Upper lobe of left lung (tissue), 6 donors: ENCODE results near the gene CUL2. TPM values are rescaled to one million over a fixed set of nuclear protein-coding genes. Genes with fewer than 3 reads are reported as not detected.
"Not testable (repeated sequence)": the region's sequence is repeated elsewhere in the genome, so short reads cannot be mapped to it uniquely, and the experiment has no call there.

Experiments used
- ATAC-seq, 2 donors: fragments of 200-7000 bp; cut with Tn5 transposase; one replicate each; pipeline ENCODE4 v1.9.1; 2022; ENCODE audit warnings: mild to moderate bottlenecking in 2 of 2, moderate library complexity in 2 of 2; ENCODE audit not compliant: low FRiP score in 2 of 2
- DNase-seq, 2 donors: peaks; one replicate each; pipeline ENCODE4 v3.0.0-alpha.2; 2019 to 2020
- H3K27ac ChIP-seq, 4 donors: fragments of 200-600 bp; sonication (generic); one replicate each; pipeline ENCODE4 v1.5.1; 2016 to 2019
- H3K27me3 ChIP-seq, 4 donors: fragments of 200-600 bp; sonication (generic); one replicate each; pipeline ENCODE4 v1.5.1; 2017 to 2019
- H3K36me3 ChIP-seq, 4 donors: fragments of 200-600 bp; sonication (generic); one replicate each; pipeline ENCODE4 v1.5.1; 2016 to 2019
- H3K4me1 ChIP-seq, 4 donors: fragments of 200-600 bp; sonication (generic); one replicate each; pipeline ENCODE4 v1.5.1; 2018 to 2019
- H3K4me3 ChIP-seq, 4 donors: fragments of 200-600 bp; sonication (generic); one replicate each; pipeline ENCODE4 v1.5.1; 2017 to 2019; ENCODE audit warnings: mild to moderate bottlenecking in 2 of 4, moderate library complexity in 1 of 4
- H3K9me3 ChIP-seq, 4 donors: fragments of 200-600 bp; sonication (generic); one replicate each; pipeline ENCODE4 v1.5.1; 2018 to 2019
- CTCF ChIP-seq, 6 experiments: fragments of 450-650 bp in 4 of 6; fragments of 200-600 bp in 2 of 6; sonication (generic) in 2 of 6; IDR thresholded peaks; one replicate each; pipeline ENCODE4 v1.5.1; 2016 to 2019; ENCODE audit warnings: antibody characterized with exemption in 6 of 6
- EP300 ChIP-seq, 4 donors: sonication (generic); formaldehyde crosslinking; IDR thresholded peaks; one replicate each; pipeline ENCODE4 v1.5.1; 2017; ENCODE audit warnings: antibody characterized with exemption in 4 of 4, control low read depth in 2 of 4
- POLR2A ChIP-seq, 4 donors: fragments of 450-650 bp; IDR thresholded peaks; one replicate each; pipeline ENCODE4 v1.5.1; 2016 to 2017; ENCODE audit warnings: antibody characterized with exemption in 4 of 4, mild to moderate bottlenecking in 2 of 4
- POLR2AphosphoS5 ChIP-seq, 2 donors: sonication (generic); formaldehyde crosslinking; IDR thresholded peaks; one replicate each; pipeline ENCODE4 v1.5.1; 2017; ENCODE audit warnings: antibody characterized with exemption in 2 of 2
- WGBS, 2 donors: methylation state at CpG; one replicate each; pipeline ENCODE4 v1.1.5; 2017 to 2018; 5-methylcytosine and 5-hydroxymethylcytosine counted together
- total RNA-seq, 6 donors: library from RNA; depleted of rRNA in 4 of 6; stranded (reverse); fragments of >200 nt in 4 of 6; gene quantifications; one replicate each; pipeline versions ENCODE4 v1.1.0 to v1.2.1, GENCODE V29; 2016 to 2021
- donor health status: DM: no; HTN: no; CAD: no; lungs with moderate emphysema.
- donor health status: DM: no; HTN: yes; CAD: no; lungs with severe emphysema.

Gene CUL2
- total RNA-seq, 6 donors from 2014 or later = 11.8 to 30.7 (median 19.7) TPM

- peaks cover 0 to 12% (median 0%) of the 10 kb centered on the region in 4 donors for H3K9me3 ChIP-seq
- H3K4me1 ChIP-seq = no peaks in the 10 kb centered on the region
- TF ChIP-seq POLR2A (IDR thresholded peaks at IDR 0.05) (no peak), CTCF (IDR thresholded peaks at IDR 0.05) (no peak), POLR2AphosphoS5 (IDR thresholded peaks at IDR 0.05) (no peak), EP300 (IDR thresholded peaks at IDR 0.05) (no peak)
- DNase-seq = no peak
- WGBS, 2 donors = 90 to 91% methylated on average over 7 of the region's 7 CpGs
- no peak for ATAC-seq
- no peaks in the 10 kb centered on the region for H3K36me3 ChIP-seq
- no peak overlapping the region for H3K27ac ChIP-seq
- H3K4me3 ChIP-seq = no peak overlapping the region
- no peaks in the 10 kb centered on the region for H3K27me3 ChIP-seq
Observed at GRCh38 chr10:34978080-34978479, 112.1 kb downstream of the CUL2 start.

DNA sequence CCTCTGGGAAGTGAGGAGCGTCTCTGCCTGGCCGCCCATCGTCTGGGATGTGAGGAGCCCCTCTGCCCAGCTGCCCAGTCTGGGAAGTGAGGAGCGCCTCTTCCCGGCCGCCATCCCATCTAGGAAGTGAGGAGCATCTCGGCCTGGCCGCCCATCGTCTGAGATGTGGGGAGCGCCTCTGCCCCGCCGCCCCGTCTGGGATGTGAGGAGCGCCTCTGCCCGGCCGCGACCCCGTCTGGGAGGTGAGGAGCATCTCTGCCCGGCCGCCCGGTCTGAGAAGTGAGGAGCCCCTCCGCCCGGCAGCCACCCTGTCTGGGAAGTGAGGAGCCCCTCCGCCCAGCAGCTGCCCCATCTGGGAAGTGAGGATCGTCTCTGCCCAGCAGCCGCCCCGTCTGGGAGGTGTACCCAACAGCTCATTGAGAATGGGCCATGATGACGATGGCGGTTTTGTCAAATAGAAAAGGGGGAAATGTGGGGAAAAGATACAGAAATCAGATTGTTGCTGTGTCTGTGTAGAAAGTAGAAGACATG, 113.7 kb downstream of the CUL2 start:
- H3K36me3 ChIP-seq, H3K4me1 ChIP-seq, ATAC-seq, H3K4me3 ChIP-seq, H3K27me3 ChIP-seq, H3K27ac ChIP-seq: not testable (repeated sequence)
- peak in 1 of 2 donors; percentile 50 for DNase-seq
- 97% methylated on average over 18 to 22 of the region's 29 CpGs for WGBS, 2 donors
- H3K9me3 ChIP-seq = peaks cover 0 to 12% (median 0%) of the 10 kb centered on the region in 4 donors

DNA sequence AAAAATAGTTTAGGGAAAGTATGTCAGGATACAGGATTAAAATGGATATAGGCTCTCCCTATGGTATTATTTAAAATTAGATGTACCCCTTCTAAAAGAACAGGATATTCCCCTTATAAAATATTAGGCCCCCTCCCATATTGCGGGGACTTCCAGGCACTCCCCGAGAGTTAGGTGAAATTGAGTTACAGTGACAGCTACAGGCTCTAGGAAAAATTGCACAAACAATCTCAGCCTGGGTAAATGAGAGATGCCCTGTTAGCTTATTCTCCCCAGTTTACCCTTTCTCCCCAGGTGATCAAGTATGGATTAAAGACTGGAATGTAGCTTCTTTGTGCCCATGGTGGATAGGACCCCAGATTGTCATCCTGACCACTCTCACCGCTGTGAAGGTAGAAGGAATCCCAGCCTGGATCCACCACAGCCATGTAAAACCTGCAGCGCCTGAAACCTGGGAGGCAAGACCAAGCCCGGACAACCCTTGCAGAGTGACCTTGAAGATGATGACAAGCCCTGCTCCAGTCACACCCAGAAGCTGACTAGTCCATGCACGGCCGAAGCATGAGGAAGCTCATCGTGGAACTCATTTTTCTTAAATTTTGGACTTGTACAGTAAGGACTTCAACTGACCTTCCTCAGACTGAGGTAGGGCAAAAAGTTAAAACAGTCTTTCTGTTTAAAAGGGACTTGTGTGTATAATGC, 115.6 kb downstream of the CUL2 start:
- H3K4me3 ChIP-seq = peak overlapping the region in 3 of 4 donors; percentile 25 to 42 (median 30)
- 89% methylated on average over 8 of the region's 8 CpGs for WGBS, 2 donors

GRCh38 chr10:34973757-34974156, 116.4 kb downstream of the CUL2 start:
- 70% methylated on average over 3 of the region's 3 CpGs; no CpG with 5 or more reads in 1 of the 2 donors for WGBS, 2 donors
- Histone ChIP-seq H3K27ac (peak overlapping the region in 2 of 4 donors; percentile 50 to 64), H3K9me3 (peaks cover 0 to 12% (median 0%) of the 10 kb centered on the region in 4 donors), H3K4me3 (peak overlapping the region in 3 of 4 donors; percentile 25 to 42 (median 30))
- ATAC-seq, H3K36me3 ChIP-seq, H3K27me3 ChIP-seq, H3K4me1 ChIP-seq: not testable (repeated sequence)
- peak in 1 of 2 donors; percentile 75 for DNase-seq
- TF ChIP-seq POLR2AphosphoS5 (IDR thresholded peaks at IDR 0.05) (peak in 1 of 2 donors; percentile 31), EP300 (IDR thresholded peaks at IDR 0.05) (peak in 1 of 4 donors; percentile 62)

More for the DNA sequence above, 115.6 kb downstream of the CUL2 start:
- Histone ChIP-seq H3K27ac (peak overlapping the region in 2 of 4 donors; percentile 50 to 64), H3K9me3 (peaks cover 0 to 12% (median 0%) of the 10 kb centered on the region in 4 donors)
- not testable (repeated sequence) for DNase-seq, H3K27me3 ChIP-seq, H3K4me1 ChIP-seq, ATAC-seq, H3K36me3 ChIP-seq
- peak in 3 of 6 experiments; percentile 11 to 27 (median 25) for TF ChIP-seq CTCF (IDR thresholded peaks at IDR 0.05)

DNA sequence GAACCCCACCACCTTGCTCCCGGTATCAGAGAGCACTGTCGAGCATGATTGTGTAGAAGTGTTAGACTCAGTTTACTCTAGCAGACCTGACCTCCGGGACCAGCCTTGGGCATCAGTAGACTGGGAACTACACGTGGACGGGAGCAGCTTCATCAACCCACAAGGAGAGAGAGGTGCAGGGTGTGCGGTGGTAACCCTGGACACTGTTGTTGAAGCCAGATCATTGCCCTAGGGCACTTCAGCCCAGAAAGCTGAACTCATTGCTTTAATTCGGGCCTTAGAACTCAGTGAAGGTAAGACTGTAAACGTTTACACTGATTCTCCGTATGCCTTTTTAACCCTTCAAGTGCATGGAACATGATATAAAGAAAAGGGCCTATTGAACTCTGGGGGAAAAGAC, 117.0 kb downstream of the CUL2 start:
- H3K9me3 ChIP-seq = peaks cover 0 to 12% (median 0%) of the 10 kb centered on the region in 4 donors
- ATAC-seq, H3K36me3 ChIP-seq, H3K4me3 ChIP-seq, H3K27me3 ChIP-seq, H3K27ac ChIP-seq, DNase-seq, H3K4me1 ChIP-seq: not testable (repeated sequence)
- 54 to 73% methylated on average over 3 to 9 of the region's 9 CpGs for WGBS, 2 donors

GRCh38 chr10:34972591-34972990, 117.5 kb downstream of the CUL2 start:
- H3K4me1 ChIP-seq, H3K27ac ChIP-seq, DNase-seq, H3K4me3 ChIP-seq, ATAC-seq, H3K36me3 ChIP-seq, H3K27me3 ChIP-seq: not testable (repeated sequence)
- 63 to 94% methylated on average over 2 of the region's 2 CpGs for WGBS, 2 donors
- peaks cover 0 to 12% (median 0%) of the 10 kb centered on the region in 4 donors for H3K9me3 ChIP-seq

- not testable (repeated sequence) for H3K27me3 ChIP-seq, H3K4me3 ChIP-seq, ATAC-seq, H3K27ac ChIP-seq, H3K36me3 ChIP-seq, H3K4me1 ChIP-seq, DNase-seq
- H3K9me3 ChIP-seq = peaks cover 0 to 12% (median 0%) of the 10 kb centered on the region in 4 donors
- 72 to 86% methylated on average over 8 to 12 of the region's 12 CpGs for WGBS, 2 donors
Observed at GRCh38 chr10:34971606-34972334, 118.4 kb downstream of the CUL2 start.
